ENCODE results near the gene FAAP24. TPM values are rescaled to one million over a fixed set of nuclear protein-coding genes. Genes with fewer than 3 reads are reported as not detected.
"Not testable (repeated sequence)": the region's sequence is repeated elsewhere in the genome, so short reads cannot be mapped to it uniquely, and the experiment has no call there.

FAAP24 gene
- total RNA-seq, 1 experiment from 2014 or later = 3.3 TPM

DNA sequence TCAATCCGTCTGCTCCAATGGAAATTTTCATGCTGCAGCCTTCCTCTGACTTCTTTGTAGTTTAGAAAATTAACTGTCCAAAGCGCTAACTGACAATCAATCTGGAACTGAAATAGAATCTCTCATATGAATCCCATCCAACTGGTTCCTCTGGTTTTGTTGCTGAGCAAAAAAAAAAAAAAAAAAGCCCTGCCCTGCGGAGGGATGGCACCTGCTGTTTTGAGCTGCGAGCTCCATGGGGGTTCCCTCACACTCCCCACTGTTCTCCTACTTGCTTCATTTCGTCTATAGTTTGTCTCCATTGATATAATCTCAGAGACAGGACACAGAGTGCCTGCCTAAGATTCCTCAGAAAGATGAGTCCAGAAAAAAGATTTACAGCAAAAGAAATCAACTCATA is 33.4 kb downstream of the FAAP24 start:
- Histone ChIP-seq H3K9me3 (replicated peaks) (no peaks in the 10 kb centered on the region), H3K36me3 (peaks cover 13% of the 10 kb centered on the region), H3K4me3 (no peak overlapping the region), H3K27ac (no peak overlapping the region), H3K4me1 (replicated peaks) (no peaks in the 10 kb centered on the region), H3K27me3 (replicated peaks) (no peaks in the 10 kb centered on the region)
- no peak for DNase-seq (ENCODE audit: low read depth in 1 of 2, low spot score in 2 of 2)

DNA sequence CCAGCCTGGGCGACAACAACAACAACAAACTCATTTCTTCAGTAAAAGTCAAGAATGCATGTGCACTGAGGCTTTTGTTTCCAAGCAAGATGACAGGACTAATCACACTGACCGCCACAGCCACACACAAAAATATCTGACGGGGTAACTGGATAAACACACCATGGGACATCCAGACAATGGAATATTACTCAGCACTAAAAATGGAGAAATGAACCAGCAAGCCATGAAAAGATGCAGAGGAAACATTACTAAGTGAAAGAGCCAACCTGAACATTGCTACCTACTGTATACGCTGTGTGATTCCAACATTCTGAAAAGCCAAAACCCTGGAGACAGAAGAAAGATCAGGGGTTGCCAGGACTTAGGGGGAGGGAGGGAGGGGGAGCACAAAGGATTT is 36.7 kb downstream of the FAAP24 start:
- Histone ChIP-seq H3K9me3 (replicated peaks) (no peaks in the 10 kb centered on the region), H3K4me3 (no peak overlapping the region), H3K36me3 (peaks cover 11% of the 10 kb centered on the region; the same call in 1 of the 2 replicates), H3K4me1 (replicated peaks) (no peaks in the 10 kb centered on the region), H3K27me3 (replicated peaks) (no peaks in the 10 kb centered on the region), H3K27ac (no peak overlapping the region)
- DNase-seq (ENCODE audit: low read depth in 1 of 2, low spot score in 2 of 2) = no peak

DNA sequence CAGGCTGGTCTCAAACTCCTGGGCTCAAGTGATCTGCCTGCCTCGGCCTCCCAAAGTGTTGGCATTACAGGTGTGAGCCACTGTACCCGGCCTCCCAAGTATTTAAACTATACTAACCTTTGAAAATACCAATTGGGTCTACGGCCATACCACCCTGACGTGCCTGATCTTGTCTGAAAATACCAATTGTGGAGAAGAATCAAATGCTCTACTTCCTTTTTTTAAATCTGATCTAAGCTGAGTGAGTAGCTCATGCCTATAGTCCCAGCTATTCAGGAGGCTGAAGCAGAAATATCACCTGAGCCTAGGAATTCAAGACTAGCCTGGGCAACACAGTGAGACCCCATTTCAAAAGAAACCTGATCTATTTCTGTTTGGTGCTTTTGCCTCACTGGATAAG is 38.8 kb downstream of the FAAP24 start:
- H3K36me3 ChIP-seq = peaks cover 11% of the 10 kb centered on the region; the same call in 1 of the 2 replicates
- not testable (repeated sequence) for DNase-seq (ENCODE audit: low read depth in 1 of 2, low spot score in 2 of 2); H3K27ac ChIP-seq; H3K4me3 ChIP-seq; H3K9me3 ChIP-seq (replicated peaks); H3K4me1 ChIP-seq (replicated peaks); H3K27me3 ChIP-seq (replicated peaks)

DNA sequence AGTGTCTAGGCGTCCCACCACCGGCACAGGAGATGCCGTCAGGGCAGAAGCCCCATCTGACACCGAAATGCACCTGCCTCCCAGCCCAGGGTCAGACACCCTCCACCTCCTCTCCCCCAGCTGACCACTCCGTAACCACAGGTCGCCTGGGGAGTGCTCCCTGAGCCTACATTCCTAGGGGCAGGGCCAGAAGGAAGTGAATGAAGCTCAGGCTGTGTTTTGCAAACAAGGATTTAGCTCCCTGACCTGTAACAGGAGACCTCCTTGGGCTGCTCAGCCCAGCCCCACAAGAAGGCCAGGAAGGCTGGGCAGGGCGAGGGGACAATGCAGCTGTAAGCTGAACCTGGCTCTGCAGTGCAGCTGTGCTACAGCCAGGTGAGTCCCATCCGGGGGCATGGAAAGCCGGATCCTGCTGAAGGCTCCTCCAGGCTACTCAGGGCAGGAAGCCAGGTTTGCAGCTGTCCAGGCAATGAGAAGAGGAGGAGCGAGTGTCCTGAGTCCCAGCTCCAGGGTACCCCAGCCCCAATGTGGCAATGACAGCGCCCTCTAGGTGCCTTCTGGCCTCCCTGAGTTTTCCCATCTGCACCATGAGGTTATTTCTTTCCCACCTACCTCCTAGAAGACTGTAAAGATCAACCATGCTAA is 50.6 kb downstream of the FAAP24 start:
- Histone ChIP-seq H3K4me1 (replicated peaks) (no peaks in the 10 kb centered on the region), H3K36me3 (peaks cover 4% of the 10 kb centered on the region; the same call in 1 of the 2 replicates), H3K9me3 (replicated peaks) (no peaks in the 10 kb centered on the region), H3K4me3 (no peak overlapping the region), H3K27me3 (replicated peaks) (no peaks in the 10 kb centered on the region), H3K27ac (no peak overlapping the region)
- DNase-seq (ENCODE audit: low read depth in 1 of 2, low spot score in 2 of 2) = no peak

DNA sequence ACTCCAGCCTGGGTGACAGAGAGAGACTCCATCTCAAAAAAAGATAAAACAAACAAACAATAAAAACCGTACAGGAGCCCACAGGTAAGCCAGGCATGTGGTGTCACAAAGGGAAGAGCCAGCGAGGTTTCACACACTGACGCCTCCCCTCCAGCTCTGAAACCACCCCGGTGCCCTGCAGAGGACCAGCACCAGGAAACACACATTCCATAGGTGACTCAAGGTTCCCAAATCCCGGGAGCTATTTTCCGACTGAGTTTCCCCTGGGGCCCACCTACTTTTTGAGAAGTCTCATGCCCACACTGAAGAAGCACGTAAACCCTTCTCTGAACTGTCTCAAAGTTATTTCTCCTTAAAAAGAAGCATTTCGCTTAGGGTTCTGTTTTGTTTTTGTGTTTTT is 52.4 kb downstream of the FAAP24 start:
- Histone ChIP-seq H3K27me3 (replicated peaks) (no peaks in the 10 kb centered on the region), H3K36me3 (peaks cover 4% of the 10 kb centered on the region; the same call in 1 of the 2 replicates), H3K4me1 (replicated peaks) (no peaks in the 10 kb centered on the region), H3K4me3 (no peak overlapping the region), H3K9me3 (replicated peaks) (no peaks in the 10 kb centered on the region), H3K27ac (no peak overlapping the region)
- no peak for DNase-seq (ENCODE audit: low read depth in 1 of 2, low spot score in 2 of 2)

DNA sequence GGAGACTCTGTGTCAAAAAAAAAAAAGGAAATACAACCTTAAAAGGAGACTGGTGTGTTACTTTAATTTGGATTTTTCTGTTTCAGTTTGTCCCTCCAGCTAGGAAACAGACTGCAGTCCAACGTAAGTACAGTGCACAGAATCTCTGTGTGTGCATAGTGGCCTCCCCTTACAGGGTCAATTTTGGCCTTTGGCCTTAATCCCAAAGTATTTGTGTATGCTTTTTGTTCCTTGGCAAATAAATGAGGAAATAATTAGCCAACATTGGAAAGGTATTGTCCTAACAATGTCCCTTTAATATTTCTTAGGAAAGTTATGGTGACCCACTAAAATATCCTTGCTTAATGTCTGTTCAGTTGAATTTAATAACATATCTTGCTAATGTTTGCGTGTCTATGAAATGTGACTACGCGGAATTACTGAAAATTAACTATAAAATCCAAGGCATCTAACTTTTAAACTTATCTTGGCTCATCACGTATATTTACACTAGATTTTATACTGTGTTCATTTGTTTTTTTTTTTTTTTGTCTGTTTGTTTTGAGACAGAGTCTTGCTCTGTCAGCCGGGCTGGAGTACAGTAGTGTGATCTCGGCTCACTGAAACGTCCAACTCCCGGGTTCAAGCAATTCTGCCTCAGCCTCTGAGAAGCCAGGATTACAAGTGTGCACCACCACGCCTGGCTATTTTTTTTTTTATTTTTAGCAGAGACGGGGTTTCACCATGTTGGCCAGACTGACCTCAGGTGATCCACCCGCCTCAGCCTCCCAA is 53.6 kb downstream of the FAAP24 start:
- H3K27ac ChIP-seq; H3K4me3 ChIP-seq; H3K4me1 ChIP-seq (replicated peaks); H3K27me3 ChIP-seq (replicated peaks); DNase-seq (ENCODE audit: low read depth in 1 of 2, low spot score in 2 of 2); H3K9me3 ChIP-seq (replicated peaks): not testable (repeated sequence)
- H3K36me3 ChIP-seq = peaks cover 12% of the 10 kb centered on the region

DNA sequence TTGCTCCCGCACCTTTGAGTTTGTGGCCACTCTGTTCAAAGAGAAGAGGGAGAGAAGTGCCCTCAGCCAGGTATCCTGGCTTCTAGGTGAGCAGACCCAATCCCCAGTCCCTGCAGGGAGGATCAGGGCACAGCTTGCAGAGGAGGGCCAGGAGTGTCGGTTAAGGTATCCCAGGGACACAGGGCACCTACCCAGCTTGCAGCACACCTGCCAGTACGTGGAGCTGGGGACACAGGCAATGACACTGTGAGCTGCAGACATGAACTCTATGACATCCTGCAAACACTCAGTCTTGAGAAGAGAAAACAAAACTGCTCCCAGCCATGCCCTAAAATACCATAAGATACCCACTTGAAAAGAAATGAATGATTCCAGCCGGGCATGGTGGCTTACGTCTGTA is 54.6 kb downstream of the FAAP24 start:
- not testable (repeated sequence) for DNase-seq (ENCODE audit: low read depth in 1 of 2, low spot score in 2 of 2); H3K4me1 ChIP-seq (replicated peaks); H3K27ac ChIP-seq; H3K4me3 ChIP-seq; H3K9me3 ChIP-seq (replicated peaks); H3K27me3 ChIP-seq (replicated peaks)
- H3K36me3 ChIP-seq = peaks cover 16% of the 10 kb centered on the region

Other genes starting within 250 kb of the FAAP24 start
- gene SLC7A9, start 102.5 kb upstream of the FAAP24 start, total RNA-seq (2014; rRNA removed; shearing (Covaris generic)) = not detected in 2 replicates
- gene CEP89, start 284 bp upstream of the FAAP24 start, total RNA-seq (2014; rRNA removed; shearing (Covaris generic)) = 15.3 and 15.9 TPM in 2 replicates
- 42.1 and 49.2 TPM in 2 replicates for gene RHPN2, start 92.6 kb downstream of the FAAP24 start, total RNA-seq (2014; rRNA removed; shearing (Covaris generic))
- gene GPATCH1, start 108.9 kb downstream of the FAAP24 start, total RNA-seq (2014; rRNA removed; shearing (Covaris generic)) = 12.1 and 18.3 TPM in 2 replicates
- not detected in 2 replicates for gene WDR88, start 159.9 kb downstream of the FAAP24 start, total RNA-seq (2014; rRNA removed; shearing (Covaris generic))
- 2.1 and 2.9 TPM in 2 replicates for gene LRP3, start 222.1 kb downstream of the FAAP24 start, total RNA-seq (2014; rRNA removed; shearing (Covaris generic))

All from SJSA1 (cell line).